Smooth muscle cell (in vitro differentiated cells): ENCODE measurements around the gene VGF. TPM values are rescaled to one million over a fixed set of nuclear protein-coding genes. Genes with fewer than 3 reads are reported as not detected.

ENCODE experiments used
- DNase-seq: peaks from one replicate; lab custom pipeline; 2025; ENCODE audit not compliant: unreplicated experiment; lab: John Stamatoyannopoulos, UW
- H2AFZ ChIP-seq: fragments of 200-600 bp; sonication (generic); 2 replicates; pipeline ENCODE4 v1.6.0; 2016; ENCODE audit warnings: antibody characterized with exemption, low read depth, mild to moderate bottlenecking
- H3F3A ChIP-seq: fragments of 200-600 bp; sonication (generic); 2 replicates; pipeline ENCODE4 v1.6.0; 2017; ENCODE audit warnings: antibody characterized with exemption, low read depth
- H3K27ac ChIP-seq: fragments of 200-600 bp; sonication (generic); 2 replicates; pipeline ENCODE4 v1.5.1; 2016; ENCODE audit warnings: low read depth, mild to moderate bottlenecking
- H3K27me3 ChIP-seq: fragments of 200-600 bp; sonication (generic); 2 replicates; pipeline ENCODE4 v1.6.1; 2016; ENCODE audit warnings: low read depth, mild to moderate bottlenecking
- H3K36me3 ChIP-seq: fragments of 200-600 bp; sonication (generic); 2 replicates; pipeline ENCODE4 v1.5.1; 2016; ENCODE audit warnings: low read depth
- H3K4me1 ChIP-seq: fragments of 200-600 bp; sonication (generic); 2 replicates; pipeline ENCODE4 v1.5.1; 2016; ENCODE audit warnings: low read depth
- H3K4me2 ChIP-seq: fragments of 200-600 bp; sonication (generic); 2 replicates; pipeline ENCODE4 v1.6.0; 2016; ENCODE audit warnings: mild to moderate bottlenecking
- H3K4me3 ChIP-seq: fragments of 200-600 bp; sonication (generic); 2 replicates; pipeline ENCODE4 v1.5.1; 2016; ENCODE audit warnings: mild to moderate bottlenecking
- H3K79me2 ChIP-seq: fragments of 200-600 bp; sonication (generic); 2 replicates; pipeline ENCODE4 v1.6.0; 2016; ENCODE audit warnings: low read depth, mild to moderate bottlenecking
- H3K9ac ChIP-seq: fragments of 200-600 bp; sonication (generic); 2 replicates; pipeline ENCODE4 v1.6.0; 2016; ENCODE audit warnings: low read depth
- H3K9me3 ChIP-seq: fragments of 200-600 bp; sonication (generic); replicated peaks from 2 replicates; pipeline ENCODE4 v1.5.1; 2016; ENCODE audit warnings: low read depth
- H4K20me1 ChIP-seq: fragments of 200-600 bp; sonication (generic); 2 replicates; pipeline ENCODE4 v1.6.0; 2016; ENCODE audit warnings: low read depth
- WGBS: methylation state at CpG from one replicate; pipeline ENCODE4 v1.1.7; 2016; ENCODE audit warnings: low lambda C conversion rate; 5-methylcytosine and 5-hydroxymethylcytosine counted together
- polyA plus RNA-seq: library from polyadenylated mRNA; unstranded; fragments of >200 nt; fragmentation: Nextera tagmentation; extraction: Ambion mirVana; gene quantifications from 2 replicates; pipeline ENCODE4 v1.2.1, GENCODE V29; 2016
- total RNA-seq: library from RNA; depleted of rRNA; stranded (reverse); fragments of >200 nt; gene quantifications from 2 replicates; pipeline ENCODE4 v1.2.3, GENCODE V29; 2014
- TF ChIP-seq, protein P1 (sequence below): fragments of 200-600 bp; sonication (generic); IDR thresholded peaks from 2 replicates; pipeline ENCODE4 v1.5.1; 2017; ENCODE audit warnings: borderline replicate concordance, mild to moderate bottlenecking, antibody characterized with exemption; ENCODE audit not compliant: insufficient read depth, poor library complexity, severe bottlenecking

Gene VGF
- total and polyA plus RNA-seq, 2 experiments from 2014 or later: 0.25 to 0.85 TPM

DNA sequence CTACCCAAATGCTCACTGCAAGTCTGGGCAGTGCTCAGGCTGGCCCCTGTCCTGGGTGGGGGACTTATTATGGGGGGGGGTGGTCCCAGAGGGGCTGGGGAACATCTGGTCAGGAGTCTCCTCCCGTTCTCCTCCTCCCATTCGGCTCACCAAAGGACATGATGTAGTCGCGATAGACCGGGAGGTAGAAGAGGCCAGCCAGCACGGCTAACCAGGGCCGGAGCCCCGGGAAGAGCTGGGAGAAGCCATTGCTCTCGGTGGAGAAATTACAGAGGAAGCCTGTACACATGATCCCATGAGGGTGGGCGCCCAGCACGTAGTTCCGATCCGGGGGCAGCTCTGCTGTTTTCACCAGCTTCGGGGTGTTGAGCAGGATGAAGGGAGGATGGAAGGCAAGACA, 33.1 kb upstream of the VGF start:
- H3K79me2 ChIP-seq: no peaks in the 10 kb centered on the region
- H3K27me3 ChIP-seq: peaks cover 37% of the 10 kb centered on the region
- DNase-seq: no peak
- no peaks in the 10 kb centered on the region for H3F3A ChIP-seq
- no peak overlapping the region for H3K4me3 ChIP-seq
- no peak overlapping the region for H3K9ac ChIP-seq
- WGBS: 90% methylated on average over 14 of the region's 14 CpGs
- H2AFZ ChIP-seq: no peak overlapping the region
- TF ChIP-seq, protein P1, sequence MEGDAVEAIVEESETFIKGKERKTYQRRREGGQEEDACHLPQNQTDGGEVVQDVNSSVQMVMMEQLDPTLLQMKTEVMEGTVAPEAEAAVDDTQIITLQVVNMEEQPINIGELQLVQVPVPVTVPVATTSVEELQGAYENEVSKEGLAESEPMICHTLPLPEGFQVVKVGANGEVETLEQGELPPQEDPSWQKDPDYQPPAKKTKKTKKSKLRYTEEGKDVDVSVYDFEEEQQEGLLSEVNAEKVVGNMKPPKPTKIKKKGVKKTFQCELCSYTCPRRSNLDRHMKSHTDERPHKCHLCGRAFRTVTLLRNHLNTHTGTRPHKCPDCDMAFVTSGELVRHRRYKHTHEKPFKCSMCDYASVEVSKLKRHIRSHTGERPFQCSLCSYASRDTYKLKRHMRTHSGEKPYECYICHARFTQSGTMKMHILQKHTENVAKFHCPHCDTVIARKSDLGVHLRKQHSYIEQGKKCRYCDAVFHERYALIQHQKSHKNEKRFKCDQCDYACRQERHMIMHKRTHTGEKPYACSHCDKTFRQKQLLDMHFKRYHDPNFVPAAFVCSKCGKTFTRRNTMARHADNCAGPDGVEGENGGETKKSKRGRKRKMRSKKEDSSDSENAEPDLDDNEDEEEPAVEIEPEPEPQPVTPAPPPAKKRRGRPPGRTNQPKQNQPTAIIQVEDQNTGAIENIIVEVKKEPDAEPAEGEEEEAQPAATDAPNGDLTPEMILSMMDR: no peak
- no peaks in the 10 kb centered on the region for H3K4me1 ChIP-seq
- H3K9me3 ChIP-seq: no peaks in the 10 kb centered on the region
- no peaks in the 10 kb centered on the region for H3K36me3 ChIP-seq
- H3K27ac ChIP-seq: no peak overlapping the region
- no peaks in the 10 kb centered on the region for H4K20me1 ChIP-seq
- no peak overlapping the region for H3K4me2 ChIP-seq

DNA sequence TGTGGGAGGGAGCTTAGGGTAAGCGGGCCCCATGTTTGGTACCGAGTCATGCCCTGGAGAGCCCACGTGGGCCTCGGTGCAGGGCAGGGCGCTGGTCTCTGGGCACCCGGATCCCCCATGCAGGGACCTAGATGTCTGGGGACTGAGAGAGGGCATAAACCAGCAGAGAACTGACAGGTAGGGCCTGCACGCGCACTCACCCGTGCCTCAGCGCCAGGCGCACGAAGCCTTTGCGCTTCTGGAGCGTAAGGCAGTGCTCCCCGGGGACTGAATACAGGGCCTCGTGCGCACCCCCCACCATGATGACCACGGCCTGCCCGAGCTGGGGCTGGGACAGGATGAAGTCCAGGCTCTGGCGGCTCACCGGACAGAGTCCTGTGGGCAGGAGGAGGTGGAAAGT, 32.6 kb upstream of the VGF start:
- no peak overlapping the region for H3K4me2 ChIP-seq
- H3K27ac ChIP-seq: no peak overlapping the region
- TF ChIP-seq, protein P1: no peak
- no peaks in the 10 kb centered on the region for H3K79me2 ChIP-seq
- no peak for DNase-seq
- 93% methylated on average over 21 of the region's 21 CpGs for WGBS
- H3K27me3 ChIP-seq: peaks cover 32% of the 10 kb centered on the region
- H2AFZ ChIP-seq: no peak overlapping the region
- H3K9ac ChIP-seq: no peak overlapping the region
- H3F3A ChIP-seq: no peaks in the 10 kb centered on the region
- H3K4me1 ChIP-seq: no peaks in the 10 kb centered on the region
- H3K4me3 ChIP-seq: no peak overlapping the region
- H3K9me3 ChIP-seq: no peaks in the 10 kb centered on the region
- H3K36me3 ChIP-seq: no peaks in the 10 kb centered on the region
- no peaks in the 10 kb centered on the region for H4K20me1 ChIP-seq

DNA sequence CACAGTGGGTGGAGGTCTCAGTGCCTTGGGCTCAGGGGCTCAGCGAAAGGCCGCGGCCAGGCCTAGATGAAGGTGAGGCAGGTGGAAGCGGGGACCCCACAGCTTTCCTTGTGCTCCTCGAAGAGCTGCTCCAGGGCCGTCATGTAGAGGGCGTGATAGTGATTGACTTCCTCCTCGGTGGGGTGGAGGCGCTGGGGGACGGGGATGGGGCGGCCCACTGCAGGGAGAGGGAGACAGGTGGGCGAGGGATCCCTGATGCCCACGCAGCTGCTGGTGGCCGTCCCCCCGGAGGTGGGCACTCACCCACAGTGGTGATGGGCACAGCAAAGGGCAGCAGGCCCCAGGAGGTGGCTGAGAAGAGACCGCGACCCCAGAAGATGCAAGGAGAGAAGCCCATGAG, 30.5 kb upstream of the VGF start:
- Histone ChIP-seq H3K9ac (no peak overlapping the region), H3K4me1 (no peaks in the 10 kb centered on the region), H2AFZ (no peak overlapping the region), H3K9me3 (no peaks in the 10 kb centered on the region), H3K79me2 (no peaks in the 10 kb centered on the region), H3K27me3 (peaks cover 11% of the 10 kb centered on the region), H3K4me3 (no peak overlapping the region), H3K27ac (no peak overlapping the region), H3K36me3 (no peaks in the 10 kb centered on the region), H3F3A (no peaks in the 10 kb centered on the region), H4K20me1 (no peaks in the 10 kb centered on the region), H3K4me2 (no peak overlapping the region)
- no peak for DNase-seq
- WGBS: 95% methylated on average over 16 of the region's 17 CpGs
- TF ChIP-seq, protein P1: no peak

DNA sequence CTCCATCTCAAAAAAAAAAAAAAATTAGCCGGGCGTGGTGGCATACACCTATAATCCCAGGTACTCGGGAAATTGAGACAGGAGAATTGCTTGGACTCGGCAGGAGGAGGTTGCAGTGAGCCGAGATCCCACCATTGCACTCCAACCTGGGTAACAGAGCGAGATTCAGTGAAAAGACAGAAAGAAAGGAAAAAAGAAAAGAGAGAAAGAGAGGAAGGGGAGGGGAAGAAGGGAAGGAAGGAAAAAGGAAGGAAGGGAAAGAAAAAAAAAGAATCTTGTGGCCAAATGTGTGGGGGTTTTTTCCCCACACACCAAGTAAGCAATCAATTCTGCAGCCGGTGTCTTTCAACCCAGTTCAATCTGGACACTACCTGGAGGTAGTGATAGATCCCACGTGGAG, 23.7 kb upstream of the VGF start:
- Histone ChIP-seq H3F3A (peaks cover 10% of the 10 kb centered on the region), H3K4me3 (no peak overlapping the region), H3K27me3 (no peaks in the 10 kb centered on the region), H3K36me3 (no peaks in the 10 kb centered on the region), H3K4me2 (no peak overlapping the region), H3K9me3 (no peaks in the 10 kb centered on the region), H2AFZ (no peak overlapping the region), H3K79me2 (no peaks in the 10 kb centered on the region), H3K9ac (no peak overlapping the region), H3K4me1 (no peaks in the 10 kb centered on the region), H4K20me1 (no peaks in the 10 kb centered on the region), H3K27ac (no peak overlapping the region)
- TF ChIP-seq, protein P1: no peak
- no peak for DNase-seq
- 88% methylated on average over 8 of the region's 8 CpGs for WGBS
